Endodermal cell (in vitro differentiated cells): ENCODE data around the gene SKAP1. TPM values are rescaled to one million over a fixed set of nuclear protein-coding genes. Genes with fewer than 3 reads are reported as not detected.

ENCODE experiments used
- DNase-seq: peaks from one replicate; pipeline ENCODE4 v3.0.0-alpha.2; 2017
- H3K27ac ChIP-seq: 2 replicates; pipeline ENCODE4 v1.5.1; 2013; ENCODE audit warnings: mild to moderate bottlenecking, low read depth, low read length, moderate library complexity
- H3K27me3 ChIP-seq: 2 replicates; pipeline ENCODE4 v1.6.1; 2013; ENCODE audit warnings: mild to moderate bottlenecking, low read length, moderate library complexity; ENCODE audit not compliant: insufficient read depth, control insufficient read depth, poor library complexity, severe bottlenecking
- H3K36me3 ChIP-seq: 2 replicates; pipeline ENCODE4 v1.7.0; 2013; ENCODE audit warnings: mild to moderate bottlenecking, low read length, moderate library complexity; ENCODE audit not compliant: control insufficient read depth, insufficient read depth
- H3K4me1 ChIP-seq: one replicate; pipeline ENCODE4 v1.7.0; 2013; ENCODE audit warnings: low read length; ENCODE audit not compliant: control insufficient read depth, insufficient read depth
- H3K4me3 ChIP-seq: 2 replicates; pipeline ENCODE4 v1.5.1; 2013; ENCODE audit warnings: mild to moderate bottlenecking, low read length, moderate library complexity
- H3K9ac ChIP-seq: 2 replicates; pipeline ENCODE4 v1.6.1; 2013; ENCODE audit warnings: mild to moderate bottlenecking, low read length, moderate library complexity; ENCODE audit not compliant: poor library complexity, severe bottlenecking; ENCODE audit errors: extremely low read depth
- H3K9me3 ChIP-seq: 2 replicates; pipeline ENCODE4 v1.6.1; 2013; ENCODE audit warnings: mild to moderate bottlenecking, low read length, moderate library complexity; ENCODE audit not compliant: control insufficient read depth
- H3K27ac Mint-ChIP-seq: 2 replicates; pipeline ENCODE4 v1.8.0; 2020; ENCODE audit warnings: mixed read lengths
- H3K27me3 Mint-ChIP-seq: 2 replicates; pipeline ENCODE4 v1.8.0; 2021; ENCODE audit warnings: mild to moderate bottlenecking, mixed read lengths; ENCODE audit not compliant: insufficient read depth
- H3K36me3 Mint-ChIP-seq: 2 replicates; pipeline ENCODE4 v1.8.0; 2020; ENCODE audit warnings: low read depth, mixed read lengths
- H3K4me1 Mint-ChIP-seq: 2 replicates; pipeline ENCODE4 v1.8.0; 2020; ENCODE audit warnings: mixed read lengths
- H3K4me3 Mint-ChIP-seq: 2 replicates; pipeline ENCODE4 v1.8.0; 2020; ENCODE audit warnings: mild to moderate bottlenecking, moderate library complexity, mixed read lengths
- H3K9me3 Mint-ChIP-seq: 2 replicates; pipeline ENCODE4 v1.8.0; 2020; ENCODE audit warnings: mild to moderate bottlenecking, mixed read lengths
- WGBS, 2 experiments: methylation state at CpG; one replicate each; pipeline versions ENCODE4 v1.1.5 to v1.1.7; 2013; ENCODE audit warnings: missing lambda C conversion rate in 2 of 2, mixed read lengths in 1 of 2; ENCODE audit not compliant: insufficient coverage in 1 of 2, insufficient read length in 1 of 2; 5-methylcytosine and 5-hydroxymethylcytosine counted together
- total RNA-seq, 2 donors: library from RNA; stranded (reverse); fragmentation: NEBNext Ultra II Directional in 1 of 2; extraction: Animal tissue kit (Norgen Biotek cat#: 25700) in 1 of 2; gene quantifications; 2 replicates in 1 of 2; 3 replicates in 1 of 2; pipeline ENCODE4 v1.2.1, GENCODE V29; 2021
- TF ChIP-seq, protein P1 (sequence below): fragments of 200-600 bp; sonication (generic); conservative IDR thresholded peaks from 2 replicates; pipeline ENCODE4 v1.5.0; 2021; ENCODE audit warnings: antibody characterized with exemption, mild to moderate bottlenecking

Gene SKAP1
- total RNA-seq, 2 donors from 2014 or later: 0.31 to 0.53 TPM

DNA sequence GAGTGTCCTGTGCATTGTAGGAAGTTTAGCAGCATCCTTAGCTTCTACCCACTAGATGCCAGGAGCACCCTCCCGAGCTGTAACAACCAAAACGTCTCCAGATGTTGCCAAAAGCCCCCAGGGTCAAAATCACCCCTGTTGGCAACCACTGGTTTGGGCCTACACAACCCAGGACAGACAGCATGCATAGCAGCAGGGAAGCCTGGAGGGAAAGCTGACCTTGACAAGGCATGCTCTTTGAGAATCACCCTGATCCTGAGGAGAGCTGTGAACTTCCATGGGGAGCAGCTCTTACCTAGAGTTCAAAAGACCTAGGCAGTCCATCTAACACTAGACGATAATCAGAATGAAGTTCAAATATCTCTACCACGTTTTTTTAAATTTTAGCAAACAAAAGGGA, 9.2 kb downstream of the SKAP1 start:
- no peak overlapping the region for H3K4me3 Mint-ChIP-seq
- Histone ChIP-seq H3K27me3 (no peaks in the 10 kb centered on the region), H3K9ac (no peak overlapping the region), H3K4me3 (no peak overlapping the region), H3K9me3 (no peaks in the 10 kb centered on the region), H3K27ac (no peak overlapping the region), H3K4me1 (no peaks in the 10 kb centered on the region), H3K36me3 (no peaks in the 10 kb centered on the region)
- peaks cover 2% of the 10 kb centered on the region for H3K27me3 Mint-ChIP-seq
- no peak overlapping the region for H3K27ac Mint-ChIP-seq
- no peaks in the 10 kb centered on the region for H3K4me1 Mint-ChIP-seq
- no peaks in the 10 kb centered on the region for H3K36me3 Mint-ChIP-seq
- WGBS, 2 experiments: 61 to 64% methylated on average over 2 to 4 of the region's 4 CpGs
- H3K9me3 Mint-ChIP-seq: no peaks in the 10 kb centered on the region
- TF ChIP-seq, protein P1, sequence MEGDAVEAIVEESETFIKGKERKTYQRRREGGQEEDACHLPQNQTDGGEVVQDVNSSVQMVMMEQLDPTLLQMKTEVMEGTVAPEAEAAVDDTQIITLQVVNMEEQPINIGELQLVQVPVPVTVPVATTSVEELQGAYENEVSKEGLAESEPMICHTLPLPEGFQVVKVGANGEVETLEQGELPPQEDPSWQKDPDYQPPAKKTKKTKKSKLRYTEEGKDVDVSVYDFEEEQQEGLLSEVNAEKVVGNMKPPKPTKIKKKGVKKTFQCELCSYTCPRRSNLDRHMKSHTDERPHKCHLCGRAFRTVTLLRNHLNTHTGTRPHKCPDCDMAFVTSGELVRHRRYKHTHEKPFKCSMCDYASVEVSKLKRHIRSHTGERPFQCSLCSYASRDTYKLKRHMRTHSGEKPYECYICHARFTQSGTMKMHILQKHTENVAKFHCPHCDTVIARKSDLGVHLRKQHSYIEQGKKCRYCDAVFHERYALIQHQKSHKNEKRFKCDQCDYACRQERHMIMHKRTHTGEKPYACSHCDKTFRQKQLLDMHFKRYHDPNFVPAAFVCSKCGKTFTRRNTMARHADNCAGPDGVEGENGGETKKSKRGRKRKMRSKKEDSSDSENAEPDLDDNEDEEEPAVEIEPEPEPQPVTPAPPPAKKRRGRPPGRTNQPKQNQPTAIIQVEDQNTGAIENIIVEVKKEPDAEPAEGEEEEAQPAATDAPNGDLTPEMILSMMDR: no peak
- DNase-seq: no peak

DNA sequence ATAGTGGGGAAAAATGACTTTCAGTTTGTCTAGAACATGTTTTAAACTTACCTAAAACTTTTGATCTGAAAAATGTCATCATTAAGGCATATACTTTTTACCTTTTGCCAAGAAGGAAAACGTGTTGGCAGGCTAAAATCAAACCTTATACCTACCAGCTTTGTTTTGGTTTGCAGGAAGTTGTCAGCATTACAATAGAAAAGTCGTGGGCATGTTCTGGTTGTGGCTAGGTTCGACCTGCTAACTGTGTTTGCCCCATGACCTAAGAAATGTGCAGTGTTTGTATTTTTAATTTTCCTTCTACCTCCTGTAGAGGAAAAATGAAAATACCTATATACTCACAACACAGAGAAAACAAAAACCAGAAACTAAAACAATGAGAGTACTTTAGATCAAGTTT, 13.0 kb downstream of the SKAP1 start:
- H3K36me3 ChIP-seq: no peaks in the 10 kb centered on the region
- DNase-seq: no peak
- H3K9ac ChIP-seq: no peak overlapping the region
- H3K36me3 Mint-ChIP-seq: no peaks in the 10 kb centered on the region
- H3K27me3 Mint-ChIP-seq: peaks cover 8% of the 10 kb centered on the region
- H3K9me3 Mint-ChIP-seq: no peaks in the 10 kb centered on the region
- no peaks in the 10 kb centered on the region for H3K9me3 ChIP-seq
- 17 to 40% methylated on average over 1 to 3 of the region's 3 CpGs for WGBS, 2 experiments
- no peak overlapping the region for H3K4me3 ChIP-seq
- no peak overlapping the region for H3K27ac Mint-ChIP-seq
- no peaks in the 10 kb centered on the region for H3K4me1 ChIP-seq
- no peaks in the 10 kb centered on the region for H3K27me3 ChIP-seq
- TF ChIP-seq, protein P1: no peak
- H3K4me1 Mint-ChIP-seq: no peaks in the 10 kb centered on the region
- H3K27ac ChIP-seq: no peak overlapping the region
- H3K4me3 Mint-ChIP-seq: no peak overlapping the region

DNA sequence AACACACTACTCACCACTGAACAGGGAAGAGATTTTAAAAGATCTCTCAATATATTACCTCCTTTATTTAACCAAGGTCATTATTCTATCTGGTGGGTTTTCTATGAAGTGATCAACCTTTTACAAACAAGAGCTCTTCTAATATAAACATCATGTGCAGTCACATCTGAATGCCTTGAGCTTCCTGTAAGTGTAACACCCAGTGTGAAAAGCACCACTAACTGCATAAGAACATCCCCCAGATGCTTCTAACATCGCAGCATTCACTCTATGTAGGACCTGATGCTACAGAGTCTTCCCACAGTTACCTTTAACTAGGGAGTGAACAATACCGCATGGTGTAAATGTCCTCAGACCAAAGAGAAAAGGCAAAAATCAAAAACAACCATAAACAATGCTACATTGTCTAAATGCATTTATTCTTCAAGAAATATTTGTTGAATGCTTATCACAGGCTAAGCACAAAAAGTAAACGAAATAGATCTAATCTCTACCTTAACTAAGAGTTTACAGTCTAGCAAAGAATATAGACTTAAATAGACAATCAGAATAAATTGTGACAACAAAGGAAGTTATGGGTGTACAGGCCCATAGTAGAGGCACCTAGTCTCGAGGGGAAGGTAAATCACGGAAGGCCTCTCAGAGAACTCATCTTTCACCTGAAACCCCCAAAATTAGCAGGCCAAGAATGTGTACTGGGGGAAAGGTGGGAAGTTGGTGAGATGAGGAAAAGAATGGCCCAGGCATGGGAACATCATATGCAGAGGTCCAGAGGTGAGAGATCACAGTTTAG, 16.2 kb downstream of the SKAP1 start:
- TF ChIP-seq, protein P1: no peak
- Histone ChIP-seq H3K27ac (no peak overlapping the region), H3K9ac (no peak overlapping the region), H3K9me3 (no peaks in the 10 kb centered on the region), H3K27me3 (no peaks in the 10 kb centered on the region), H3K4me3 (no peak overlapping the region), H3K36me3 (no peaks in the 10 kb centered on the region), H3K4me1 (no peaks in the 10 kb centered on the region)
- no peak for DNase-seq
- 92% methylated on average over 2 to 5 of the region's 5 CpGs for WGBS, 2 experiments
- no peak overlapping the region for H3K4me3 Mint-ChIP-seq
- no peak overlapping the region for H3K27ac Mint-ChIP-seq
- H3K36me3 Mint-ChIP-seq: no peaks in the 10 kb centered on the region
- H3K27me3 Mint-ChIP-seq: peaks cover 8% of the 10 kb centered on the region
- no peaks in the 10 kb centered on the region for H3K9me3 Mint-ChIP-seq
- no peaks in the 10 kb centered on the region for H3K4me1 Mint-ChIP-seq
